ENCODE results near the gene MECP2. TPM values are rescaled to one million over a fixed set of nuclear protein-coding genes. Genes with fewer than 3 reads are reported as not detected.

Gene MECP2
- total RNA-seq, 8 experiments from 2014 or later, result 23.2 to 65.0 (median 25.3) TPM

DNA sequence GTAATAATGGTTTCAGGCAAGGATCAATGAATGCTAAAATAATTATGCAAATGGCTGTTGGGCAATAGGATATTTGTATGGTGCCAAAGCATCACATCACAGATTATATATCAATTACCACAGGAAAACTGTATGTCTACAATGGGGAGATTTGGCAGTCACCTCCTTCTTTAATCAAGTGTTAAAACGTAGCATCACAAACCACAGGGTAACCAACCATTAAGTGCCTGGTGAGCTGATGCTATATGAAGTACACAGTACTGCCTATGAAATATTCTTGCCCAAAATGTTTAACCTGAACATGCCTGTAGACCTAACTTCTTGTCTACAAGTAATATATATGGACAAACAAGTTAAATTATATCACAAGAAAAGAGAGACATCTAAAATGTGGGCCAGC is 25.3 kb downstream of the MECP2 start:
- Histone ChIP-seq H3K4me3 (no peak overlapping the region), H3K27ac (no peak overlapping the region), H3K4me1 (replicated peaks in 1 of 2) (no peaks in the 10 kb centered on the region)
- 67 to 100% (median 89%) methylated on average over 1 of the region's 1 CpG; no CpG with 5 or more reads in 6 of the 10 experiments for WGBS, 10 experiments
- in situ Hi-C loops (cut with MboI; ENCODE audit: low pct_unique_long_range_greater_than_20kb in 2 of 9, low sequenced_read_pairs in 9 of 9, unreplicated experiment in 9 of 9), result no loop called here
- no peak for ATAC-seq (replicated peaks in 6 of 8)

DNA sequence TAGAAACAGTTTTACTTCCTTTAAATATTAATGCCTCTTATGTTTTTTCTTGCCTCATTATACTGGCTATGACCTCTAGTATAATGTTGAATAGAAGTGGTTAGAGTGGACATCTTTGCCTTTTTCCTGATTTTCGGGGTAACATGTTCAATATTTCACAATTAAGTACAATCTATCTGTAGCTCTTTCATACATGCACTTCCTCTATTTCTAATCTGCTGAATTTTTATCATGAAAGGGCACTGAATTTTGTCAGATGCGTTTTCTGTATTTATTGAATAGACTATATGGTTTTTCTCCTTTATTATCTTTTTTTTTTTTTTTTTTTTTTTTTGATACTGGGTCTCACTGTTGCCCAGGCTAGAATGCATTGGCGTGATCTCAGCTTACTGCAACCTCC is 29.0 kb downstream of the MECP2 start:
- no peak for ATAC-seq (replicated peaks in 6 of 8)
- Histone ChIP-seq H3K4me1 (replicated peaks in 1 of 2) (no peaks in the 10 kb centered on the region), H3K27ac (no peak overlapping the region), H3K4me3 (no peak overlapping the region)
- WGBS, 10 experiments, result 26 to 100% (median 90%) methylated on average over 1 to 3 of the region's 3 CpGs; no CpG with 5 or more reads in 2 of the 10 experiments
- in situ Hi-C loops (cut with MboI; ENCODE audit: low pct_unique_long_range_greater_than_20kb in 2 of 9, low sequenced_read_pairs in 9 of 9, unreplicated experiment in 9 of 9), result no loop called here

DNA sequence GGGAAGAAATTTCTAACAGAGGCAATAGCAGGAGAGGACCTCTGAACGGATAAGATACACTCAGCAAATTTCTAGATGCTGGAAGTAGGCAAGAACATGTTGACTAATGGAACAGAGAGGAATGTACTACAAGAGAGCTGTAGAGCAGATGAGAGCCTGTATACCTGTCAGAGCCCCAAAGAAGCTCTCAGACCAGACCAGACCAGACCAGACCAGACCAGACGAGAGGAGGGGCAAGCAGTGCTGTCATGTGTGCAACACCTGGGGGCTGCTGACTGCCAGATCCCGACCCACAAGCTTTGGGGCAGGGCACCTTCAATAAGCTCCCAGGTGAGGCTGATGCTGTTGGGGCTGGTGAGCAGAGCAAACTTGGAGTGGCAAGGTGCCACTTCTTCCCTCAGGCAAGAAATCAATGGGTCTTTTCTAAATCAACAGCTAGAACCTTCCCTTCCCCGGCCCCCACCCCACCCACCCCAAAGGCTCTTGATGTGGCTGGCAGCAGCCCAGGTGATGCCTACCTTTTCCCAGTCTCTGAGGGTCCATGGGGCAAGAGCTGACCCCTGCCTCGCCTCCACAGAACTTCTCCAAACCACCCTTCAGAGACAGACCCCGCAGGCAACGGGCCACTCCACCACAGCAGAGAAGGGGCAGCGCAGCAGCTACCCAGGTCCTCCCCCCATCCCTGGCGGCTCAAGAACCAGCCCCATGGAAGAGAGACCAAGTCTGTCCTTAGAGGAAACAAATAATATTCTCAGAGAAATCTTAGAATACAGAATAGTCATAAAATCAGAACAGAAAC is 32.7 kb downstream of the MECP2 start:
- H3K4me3 ChIP-seq, result no peak overlapping the region
- in situ Hi-C loops (cut with MboI; ENCODE audit: low pct_unique_long_range_greater_than_20kb in 2 of 9, low sequenced_read_pairs in 9 of 9, unreplicated experiment in 9 of 9), result no loop called here
- no peak for ATAC-seq (replicated peaks in 6 of 8)
- H3K27ac ChIP-seq, result no peak overlapping the region
- WGBS, 10 experiments, result 44% methylated on average over 5 of the region's 9 CpGs; no CpG with 5 or more reads in 9 of the 10 experiments
- H3K4me1 ChIP-seq (replicated peaks in 1 of 2), result no peaks in the 10 kb centered on the region

DNA sequence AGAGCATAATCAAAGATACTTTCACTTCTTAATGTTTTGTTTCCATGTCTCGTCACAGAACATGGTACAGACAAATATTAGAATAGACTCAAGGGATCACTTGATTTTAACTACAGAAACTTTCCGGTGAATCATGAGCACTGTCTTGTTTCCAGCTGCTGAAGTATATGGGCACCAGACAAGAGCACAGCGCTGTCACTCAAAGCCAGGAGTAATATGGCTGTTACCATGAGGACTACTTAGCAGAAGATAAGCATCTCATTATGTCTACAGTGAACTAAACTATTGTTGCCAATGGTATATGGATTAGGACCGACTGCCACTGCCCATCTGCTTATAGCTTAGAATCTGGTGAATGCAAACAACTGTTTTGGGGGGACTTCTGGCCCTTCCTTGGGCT is 34.3 kb downstream of the MECP2 start:
- no peak for ATAC-seq (replicated peaks in 6 of 8)
- Histone ChIP-seq H3K4me3 (no peak overlapping the region), H3K27ac (no peak overlapping the region), H3K4me1 (replicated peaks in 1 of 2) (no peaks in the 10 kb centered on the region)
- 74 to 100% (median 92%) methylated on average over 1 to 3 of the region's 4 CpGs; no CpG with 5 or more reads in 6 of the 10 experiments for WGBS, 10 experiments
- in situ Hi-C loops (cut with MboI; ENCODE audit: low pct_unique_long_range_greater_than_20kb in 2 of 9, low sequenced_read_pairs in 9 of 9, unreplicated experiment in 9 of 9), result no loop called here

DNA sequence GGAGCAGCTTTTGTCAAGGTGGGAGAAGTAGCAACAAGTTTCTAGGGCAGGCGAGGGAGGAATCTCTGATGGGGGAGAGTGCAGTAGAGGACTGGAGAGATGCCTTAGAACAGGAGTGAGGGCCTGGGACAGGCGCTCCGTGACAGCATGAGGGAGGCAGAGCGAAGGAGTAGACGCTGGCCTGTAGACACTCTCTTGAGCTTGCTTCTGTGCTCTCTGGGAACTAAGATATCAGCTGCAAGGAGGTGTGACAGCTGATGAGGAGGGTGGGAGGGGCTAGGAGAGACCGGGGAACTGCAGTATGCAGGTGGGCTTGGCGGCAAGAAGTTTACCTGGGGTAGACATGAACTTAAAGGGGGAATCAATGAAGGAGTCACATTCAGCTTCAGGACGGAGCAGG is 35.7 kb downstream of the MECP2 start:
- WGBS, 10 experiments, result 57 to 100% (median 100%) methylated on average over 1 to 5 of the region's 8 CpGs; no CpG with 5 or more reads in 7 of the 10 experiments
- no peak overlapping the region for H3K27ac ChIP-seq
- no peak overlapping the region for H3K4me3 ChIP-seq
- no peak for ATAC-seq (replicated peaks in 6 of 8)
- H3K4me1 ChIP-seq (replicated peaks in 1 of 2), result no peaks in the 10 kb centered on the region
- in situ Hi-C loops (cut with MboI; ENCODE audit: low pct_unique_long_range_greater_than_20kb in 2 of 9, low sequenced_read_pairs in 9 of 9, unreplicated experiment in 9 of 9), result no loop called here

DNA sequence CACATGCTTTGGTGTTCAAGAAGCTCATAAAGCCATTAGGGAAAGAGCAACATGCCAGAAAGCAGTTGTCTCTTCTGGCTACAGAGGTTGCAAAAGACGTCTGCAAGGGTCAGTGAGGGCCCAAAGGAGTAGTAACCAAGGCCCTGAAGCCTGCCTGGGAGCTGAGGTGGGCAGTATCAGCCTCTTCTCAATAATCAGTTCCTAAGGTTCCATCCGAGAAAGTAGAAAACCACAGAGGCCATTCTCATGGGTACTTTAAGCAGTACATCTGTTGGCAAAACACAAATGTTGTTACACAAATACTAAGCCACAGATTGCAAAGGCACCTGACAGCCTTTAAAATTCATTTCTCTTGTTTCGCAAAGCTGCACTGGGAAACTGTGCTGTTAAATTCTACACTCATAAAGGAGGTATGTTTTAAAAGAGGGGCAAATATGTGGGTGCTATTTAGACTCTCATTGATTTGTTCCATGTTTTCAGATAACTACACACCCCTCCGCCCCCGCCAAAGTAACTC is 37.7 kb downstream of the MECP2 start:
- 40 to 100% (median 64%) methylated on average over 1 to 5 of the region's 5 CpGs; no CpG with 5 or more reads in 4 of the 10 experiments for WGBS, 10 experiments
- in situ Hi-C loops (cut with MboI; ENCODE audit: low pct_unique_long_range_greater_than_20kb in 2 of 9, low sequenced_read_pairs in 9 of 9, unreplicated experiment in 9 of 9), result no loop called here
- H3K27ac ChIP-seq, result no peak overlapping the region
- no peak for ATAC-seq (replicated peaks in 6 of 8)
- no peak overlapping the region for H3K4me3 ChIP-seq
- no peaks in the 10 kb centered on the region for H3K4me1 ChIP-seq (replicated peaks in 1 of 2)

DNA sequence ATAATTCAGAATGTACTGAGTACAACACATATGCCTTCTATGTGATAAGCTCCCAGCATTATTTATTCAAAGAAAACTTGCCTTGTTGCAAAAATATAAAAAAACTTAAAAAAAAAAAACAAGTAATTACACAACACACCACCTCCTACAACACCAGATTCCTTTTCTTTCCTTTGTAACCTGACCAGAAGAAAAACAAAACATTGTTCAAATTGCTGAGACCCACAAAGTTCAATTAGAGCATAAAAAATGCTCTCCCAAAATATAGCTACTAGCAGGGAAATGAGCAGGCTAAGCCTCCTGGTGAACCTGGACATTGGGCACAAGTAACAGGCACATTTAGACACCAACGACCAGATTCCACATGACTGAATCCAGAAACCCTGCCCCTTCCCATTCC is 38.3 kb downstream of the MECP2 start:
- 0 to 50% methylated on average over 1 of the region's 1 CpG; no CpG with 5 or more reads in 8 of the 10 experiments for WGBS, 10 experiments
- in situ Hi-C loops (cut with MboI; ENCODE audit: low pct_unique_long_range_greater_than_20kb in 2 of 9, low sequenced_read_pairs in 9 of 9, unreplicated experiment in 9 of 9), result no loop called here
- H3K4me1 ChIP-seq (replicated peaks in 1 of 2), result no peaks in the 10 kb centered on the region
- ATAC-seq (replicated peaks in 6 of 8), result no peak
- no peak overlapping the region for H3K27ac ChIP-seq
- H3K4me3 ChIP-seq, result no peak overlapping the region

DNA sequence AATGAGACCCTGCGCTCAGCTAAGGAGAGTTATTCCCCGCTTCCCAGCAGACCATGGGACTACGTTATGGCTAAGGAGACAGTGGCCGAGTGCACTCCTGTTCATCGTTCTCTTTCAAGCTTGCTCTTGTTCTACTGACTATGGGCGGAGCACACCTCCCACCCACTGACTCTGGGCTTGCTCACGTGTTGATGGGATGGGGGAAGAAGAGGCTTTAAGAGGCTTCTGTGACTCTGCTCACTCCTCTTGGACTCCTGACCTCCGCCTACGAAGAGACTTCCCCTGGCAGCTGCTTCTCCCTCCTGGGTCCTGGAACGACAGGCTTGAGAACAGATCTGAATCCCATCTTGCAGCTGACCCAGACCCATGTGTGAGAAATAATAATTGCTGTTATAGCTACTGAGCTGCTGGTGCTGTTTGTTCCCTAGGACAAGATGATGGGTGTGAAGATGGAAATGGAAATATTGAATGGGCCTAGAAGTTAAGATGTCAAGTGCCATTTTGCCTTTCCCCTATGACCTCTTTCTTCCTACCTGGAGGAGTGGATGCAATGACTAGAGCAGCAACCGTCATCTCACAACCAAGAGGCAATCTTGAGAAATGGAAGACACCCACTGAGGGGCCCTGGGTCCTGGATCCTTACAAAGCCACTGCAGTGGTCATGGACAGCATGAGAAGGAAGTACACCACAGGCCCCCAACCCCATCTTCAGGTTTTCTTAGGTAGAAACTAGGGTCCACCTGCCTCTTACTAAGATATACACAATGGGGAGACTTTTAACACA is 39.1 kb downstream of the MECP2 start:
- in situ Hi-C loops (cut with MboI; ENCODE audit: low pct_unique_long_range_greater_than_20kb in 2 of 9, low sequenced_read_pairs in 9 of 9, unreplicated experiment in 9 of 9), result no loop called here
- no peak overlapping the region for H3K27ac ChIP-seq
- ATAC-seq (replicated peaks in 6 of 8), result no peak
- H3K4me1 ChIP-seq (replicated peaks in 1 of 2), result no peaks in the 10 kb centered on the region
- WGBS, 10 experiments, result 56 to 100% (median 75%) methylated on average over 1 to 3 of the region's 11 CpGs; no CpG with 5 or more reads in 7 of the 10 experiments
- H3K4me3 ChIP-seq, result no peak overlapping the region

DNA sequence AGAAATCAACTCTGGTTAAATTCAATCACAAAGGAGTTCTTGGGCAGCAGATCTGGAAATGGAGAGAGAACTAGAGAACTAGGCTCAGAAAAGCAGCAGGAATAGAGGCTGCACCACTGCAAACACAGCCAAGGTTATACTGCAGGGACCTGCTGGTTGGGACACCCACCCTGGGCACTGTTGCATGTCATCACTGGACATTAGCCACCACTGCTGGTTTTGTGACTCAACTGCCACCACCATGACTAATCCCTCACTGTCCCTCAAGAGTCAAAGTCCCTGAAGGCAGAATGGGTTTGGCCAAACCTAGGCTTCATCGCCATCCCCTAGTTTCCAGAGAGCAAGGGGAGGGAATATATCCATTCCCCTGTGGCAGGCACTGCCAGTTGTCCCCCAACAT is 39.7 kb downstream of the MECP2 start:
- no peaks in the 10 kb centered on the region for H3K4me1 ChIP-seq (replicated peaks in 1 of 2)
- WGBS, 10 experiments, result no CpG with 5 or more reads among the region's 1 CpG
- no peak for ATAC-seq (replicated peaks in 6 of 8)
- H3K27ac ChIP-seq, result no peak overlapping the region
- in situ Hi-C loops (cut with MboI; ENCODE audit: low pct_unique_long_range_greater_than_20kb in 2 of 9, low sequenced_read_pairs in 9 of 9, unreplicated experiment in 9 of 9), result no loop called here
- H3K4me3 ChIP-seq, result no peak overlapping the region

DNA sequence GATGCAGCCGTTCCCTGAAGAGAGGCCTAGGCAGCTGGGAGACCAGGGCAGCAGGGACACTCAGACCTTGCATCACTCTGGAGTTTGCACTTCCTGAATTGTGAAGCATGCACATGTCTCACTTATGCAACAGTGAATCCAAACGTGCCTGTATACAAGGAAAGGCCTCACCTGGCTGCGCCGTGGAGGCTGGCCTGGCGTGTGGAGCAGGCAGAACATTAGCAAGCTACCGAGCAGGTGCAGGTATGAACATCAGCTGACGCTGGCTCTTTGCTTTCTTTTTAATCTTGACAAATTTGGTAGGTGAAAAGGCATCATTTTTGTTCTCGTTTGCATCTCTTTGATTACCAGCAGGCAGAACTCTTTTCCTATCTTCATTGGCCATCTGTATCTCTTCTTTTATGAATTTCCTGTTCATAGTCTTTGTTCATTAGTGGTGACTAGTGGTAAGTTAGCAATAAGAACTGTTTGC is 40.7 kb downstream of the MECP2 start:
- WGBS, 10 experiments, result 38 to 58% (median 40%) methylated on average over 1 to 3 of the region's 8 CpGs; no CpG with 5 or more reads in 7 of the 10 experiments
- no peak overlapping the region for H3K27ac ChIP-seq
- no peaks in the 10 kb centered on the region for H3K4me1 ChIP-seq (replicated peaks in 1 of 2)
- H3K4me3 ChIP-seq, result no peak overlapping the region
- peak in 1 of 8 experiments; percentile 16 for ATAC-seq (replicated peaks in 6 of 8)
- in situ Hi-C loops (cut with MboI; ENCODE audit: low pct_unique_long_range_greater_than_20kb in 2 of 9, low sequenced_read_pairs in 9 of 9, unreplicated experiment in 9 of 9), result no loop called here

DNA sequence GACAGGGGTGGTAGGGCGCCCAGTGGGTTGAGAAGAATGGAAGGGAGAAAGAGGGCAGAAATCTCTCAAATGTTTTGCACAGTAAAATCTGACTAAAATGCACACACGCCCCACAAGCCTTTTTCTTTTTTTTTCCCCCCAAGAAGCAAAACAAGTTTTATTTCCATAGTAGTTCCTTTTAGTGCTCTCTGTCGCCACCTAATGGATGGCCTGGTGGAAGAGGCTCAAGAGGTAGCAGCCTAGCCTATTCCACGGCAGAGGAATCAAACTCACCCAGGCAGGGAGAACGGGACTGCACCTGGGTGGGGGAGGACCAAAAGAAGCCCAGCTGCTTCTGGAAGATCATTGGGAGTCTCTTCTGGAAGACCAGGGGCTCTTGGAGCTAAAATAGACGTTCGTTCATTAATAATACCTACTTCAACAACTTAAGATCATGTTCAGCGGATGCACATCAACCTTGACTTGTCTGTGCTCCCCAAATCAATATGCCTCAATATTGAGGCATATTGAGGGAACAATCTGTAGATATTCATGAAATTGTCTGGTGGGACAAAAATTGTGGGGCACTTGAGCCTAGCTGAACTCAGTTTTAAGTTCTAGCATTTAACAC is 46.2 kb downstream of the MECP2 start:
- Histone ChIP-seq H3K27ac (no peak overlapping the region), H3K4me1 (replicated peaks in 1 of 2) (peaks cover 0 to 12% of the 10 kb centered on the region in 2 donors), H3K4me3 (no peak overlapping the region)
- in situ Hi-C loops (cut with MboI; ENCODE audit: low pct_unique_long_range_greater_than_20kb in 2 of 9, low sequenced_read_pairs in 9 of 9, unreplicated experiment in 9 of 9), result no loop called here
- peak; percentile 13 to 86 (median 56) for ATAC-seq (replicated peaks in 6 of 8)
- 0 to 100% (median 17%) methylated on average over 1 to 8 of the region's 8 CpGs; no CpG with 5 or more reads in 5 of the 10 experiments for WGBS, 10 experiments

DNA sequence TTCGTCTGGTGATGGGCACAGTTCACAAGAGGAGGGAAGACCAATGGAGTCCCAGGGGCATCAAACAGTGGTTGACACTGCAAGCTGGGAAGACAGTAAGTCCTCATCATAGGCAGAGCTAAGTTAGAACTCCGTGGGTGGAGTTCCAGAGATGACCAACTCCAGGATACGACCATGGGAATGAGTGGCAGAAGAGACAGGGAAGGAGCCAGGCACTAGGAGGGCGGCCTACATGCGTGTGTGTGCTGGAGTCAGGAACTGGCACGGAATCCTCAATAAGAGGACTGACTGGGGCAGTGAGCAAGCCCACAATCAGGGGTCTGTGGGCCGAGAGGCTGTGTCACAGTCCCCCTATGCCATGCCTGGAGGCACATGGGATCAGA is 47.4 kb downstream of the MECP2 start:
- 53% methylated on average over 3 of the region's 7 CpGs; no CpG with 5 or more reads in 9 of the 10 experiments for WGBS, 10 experiments
- Histone ChIP-seq H3K4me3 (no peak overlapping the region), H3K27ac (no peak overlapping the region), H3K4me1 (replicated peaks in 1 of 2) (peaks cover 0 to 16% of the 10 kb centered on the region in 2 donors)
- peak in 1 of 8 experiments; percentile 16 for ATAC-seq (replicated peaks in 6 of 8)
- in situ Hi-C loops (cut with MboI; ENCODE audit: low pct_unique_long_range_greater_than_20kb in 2 of 9, low sequenced_read_pairs in 9 of 9, unreplicated experiment in 9 of 9), result no loop called here

Data from motor neuron (in vitro differentiated cells).